CD4-positive, alpha-beta T cell treated with Interleukin-21 for 1 hour (primary cell): ENCODE data around the gene BCAS4.
"Not testable (repeated sequence)": the region's sequence is repeated elsewhere in the genome, so short reads cannot be mapped to it uniquely, and the experiment has no call there.

Source experiments
- DNase-seq: peaks from one replicate; pipeline ENCODE4 v3.0.0-alpha.2; 2020

The BCAS4 gene

DNA sequence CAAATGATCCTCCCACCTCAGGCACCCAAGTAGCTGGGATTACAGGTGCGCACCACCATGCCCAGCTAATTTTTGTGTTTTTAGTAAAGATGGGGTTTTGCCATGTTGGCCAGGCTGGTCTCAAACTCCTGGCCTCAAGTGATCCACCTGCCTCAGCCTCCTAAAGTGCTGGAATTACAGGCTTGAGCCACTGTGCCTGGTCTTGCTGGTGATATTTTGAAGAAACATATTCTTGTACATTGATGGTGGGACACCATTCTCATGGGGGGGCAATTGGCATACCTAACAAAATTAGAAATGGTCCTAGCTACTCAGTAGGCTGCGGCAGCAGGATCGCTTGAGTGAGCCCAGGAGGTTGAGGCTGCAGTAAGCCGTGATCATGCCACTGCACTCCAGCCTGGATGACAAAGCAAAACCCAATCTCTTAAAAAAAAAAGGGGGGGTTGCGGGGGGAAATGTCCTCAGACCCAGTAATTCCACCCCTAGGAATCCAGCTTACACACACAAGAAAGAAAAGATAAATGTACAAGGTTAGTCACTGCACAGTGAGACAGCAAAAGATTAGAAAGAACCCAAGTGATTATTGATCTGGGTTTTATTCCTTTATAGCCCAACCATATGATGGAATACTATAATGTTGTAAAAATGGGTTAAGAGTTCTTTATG is 87.0 kb downstream of the BCAS4 start:
- DNase-seq: not testable (repeated sequence)

DNA sequence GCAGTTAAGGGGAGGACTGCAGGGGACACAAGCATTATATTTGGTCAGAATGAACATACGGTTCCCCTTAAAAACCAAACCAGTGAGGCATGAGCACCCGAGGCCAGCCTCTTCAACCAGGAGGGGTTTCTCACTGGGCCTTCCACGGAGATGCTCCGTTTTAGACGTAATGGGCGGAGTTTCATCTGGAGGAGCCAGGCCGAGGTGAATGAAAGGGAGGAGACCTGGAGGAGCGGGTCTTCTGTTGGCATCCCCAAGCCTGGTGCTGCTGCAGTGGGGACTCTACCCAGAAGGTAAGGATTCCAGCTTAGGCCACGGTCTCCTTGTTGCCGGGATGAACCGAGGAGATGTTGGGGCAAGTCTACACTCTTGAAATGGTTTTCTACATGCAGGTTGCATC is 89.0 kb downstream of the BCAS4 start:
- no peak for DNase-seq

DNA sequence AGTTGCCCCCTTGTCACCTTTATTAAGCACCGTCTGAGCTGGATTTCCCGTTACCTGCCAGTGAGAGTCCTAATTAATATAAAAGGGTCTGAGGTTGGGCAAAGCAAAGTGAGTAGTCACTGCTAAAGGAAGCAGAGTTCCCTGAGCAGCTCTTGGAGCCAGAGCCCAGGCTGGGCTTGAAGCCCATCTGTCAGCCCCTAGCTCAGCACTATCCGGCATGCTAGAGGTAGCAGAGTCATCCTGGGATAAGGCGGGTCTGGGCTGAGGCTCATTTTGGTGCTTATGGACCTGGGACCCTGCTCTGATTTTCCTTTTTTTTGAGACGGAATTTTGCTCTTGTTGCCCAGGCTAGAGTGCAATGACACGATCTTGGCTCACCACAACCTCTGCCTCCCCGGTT is 90.2 kb downstream of the BCAS4 start:
- no peak for DNase-seq

DNA sequence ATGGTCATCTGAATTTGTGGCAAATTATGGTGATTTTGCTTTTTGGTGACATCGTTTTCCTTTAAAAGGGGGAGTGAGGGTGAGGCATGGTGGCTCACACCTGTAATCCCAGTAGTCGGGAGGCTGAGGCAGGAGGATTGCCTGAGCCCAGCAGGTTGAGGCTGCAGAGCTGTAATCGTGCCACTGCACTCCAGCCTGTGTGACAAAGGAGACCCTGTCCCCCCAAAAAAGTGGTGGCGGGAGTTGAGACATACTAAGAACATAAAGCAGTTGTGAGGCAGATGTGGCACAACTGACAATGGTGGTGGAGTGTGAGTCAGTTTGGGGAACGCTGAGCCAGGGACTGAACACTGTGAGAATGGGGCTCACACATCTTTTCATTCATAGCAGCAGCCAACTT is 90.9 kb downstream of the BCAS4 start:
- DNase-seq: no peak

DNA sequence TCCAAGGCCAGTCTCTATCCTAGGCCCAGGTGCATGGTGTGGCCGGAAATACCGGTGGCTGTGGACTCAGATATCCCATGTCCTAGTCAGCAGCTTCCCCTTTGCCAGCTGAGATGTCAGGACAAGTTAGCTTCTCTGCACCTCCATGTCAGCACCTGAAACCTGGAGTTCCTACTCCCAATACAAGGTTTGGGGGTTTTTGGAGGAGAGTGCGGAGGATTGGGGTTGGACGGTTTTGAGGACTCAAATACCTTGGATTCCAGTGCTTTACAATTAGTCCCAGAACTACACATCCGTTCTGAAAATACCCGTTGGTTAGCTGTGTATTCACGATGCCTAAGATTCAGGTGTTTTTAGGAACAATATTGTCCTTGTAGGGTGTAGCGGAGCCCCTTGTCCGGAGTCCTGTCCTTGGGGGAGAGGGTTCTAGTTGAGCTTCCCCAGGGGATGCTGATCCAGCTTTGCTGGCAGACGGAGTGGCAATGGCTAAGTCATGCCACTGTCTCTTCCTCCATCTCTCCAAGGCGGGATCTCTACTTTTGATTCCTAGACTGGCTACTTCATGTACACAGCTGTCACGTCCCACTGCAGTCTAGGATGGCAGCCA is 91.4 kb downstream of the BCAS4 start:
- no peak for DNase-seq

DNA sequence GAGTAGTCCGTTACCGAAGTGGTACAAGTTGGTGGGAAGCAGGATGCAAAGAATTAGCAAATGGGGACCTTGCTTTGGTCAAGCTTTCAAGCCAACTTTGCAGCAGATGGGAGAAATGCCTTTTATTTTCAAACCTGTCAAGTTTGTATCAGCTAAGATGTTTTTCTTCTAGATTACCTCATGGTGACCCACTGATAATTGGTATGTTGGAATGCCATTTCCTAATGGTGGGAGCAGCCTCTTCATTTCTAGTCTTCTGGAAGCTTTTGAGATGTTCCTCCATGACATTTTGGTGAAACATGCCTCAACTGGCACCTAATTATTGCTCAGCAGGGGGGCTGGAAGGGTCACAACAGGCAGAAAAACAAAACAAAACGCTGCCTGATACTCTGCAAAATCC is 92.7 kb downstream of the BCAS4 start:
- no peak for DNase-seq

DNA sequence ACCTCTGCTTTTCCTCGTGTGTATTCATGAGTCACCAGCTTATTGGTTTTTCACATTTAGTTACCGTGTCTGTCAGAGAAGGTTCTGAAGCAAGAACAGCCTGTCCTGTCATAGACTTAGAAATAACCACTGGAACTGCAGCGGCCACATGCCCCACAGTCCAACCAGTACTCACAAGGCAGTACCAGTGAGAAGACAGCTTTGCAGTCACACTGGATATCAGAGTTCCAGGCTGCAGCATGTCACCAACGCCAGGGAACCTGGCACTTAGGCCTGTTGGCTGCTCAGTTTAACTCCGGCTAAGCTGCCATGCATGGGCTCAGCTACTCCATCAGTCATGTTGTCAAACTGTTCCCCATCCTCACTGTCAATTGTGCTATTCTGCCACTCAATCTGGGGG is 96.3 kb downstream of the BCAS4 start:
- no peak for DNase-seq

DNA sequence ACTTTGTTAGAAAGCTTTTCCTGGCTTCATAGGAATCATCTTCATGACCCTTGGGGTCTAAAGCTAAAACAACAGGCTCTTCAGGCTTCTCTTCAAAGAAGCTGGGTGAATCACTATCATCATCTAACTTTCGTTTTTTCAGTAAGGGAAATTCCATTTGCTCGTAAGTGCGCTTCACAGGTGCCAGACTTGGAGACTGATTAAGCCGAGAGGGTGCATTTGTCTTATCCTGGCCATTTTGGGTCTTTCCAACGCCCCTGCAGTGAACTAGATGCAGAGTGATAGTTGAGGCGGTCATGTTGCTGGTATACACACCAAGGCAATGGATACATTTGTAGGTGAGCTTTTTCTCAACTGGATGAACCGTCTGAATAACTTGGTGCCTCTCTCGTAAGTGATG is 97.5 kb downstream of the BCAS4 start:
- no peak for DNase-seq

DNA sequence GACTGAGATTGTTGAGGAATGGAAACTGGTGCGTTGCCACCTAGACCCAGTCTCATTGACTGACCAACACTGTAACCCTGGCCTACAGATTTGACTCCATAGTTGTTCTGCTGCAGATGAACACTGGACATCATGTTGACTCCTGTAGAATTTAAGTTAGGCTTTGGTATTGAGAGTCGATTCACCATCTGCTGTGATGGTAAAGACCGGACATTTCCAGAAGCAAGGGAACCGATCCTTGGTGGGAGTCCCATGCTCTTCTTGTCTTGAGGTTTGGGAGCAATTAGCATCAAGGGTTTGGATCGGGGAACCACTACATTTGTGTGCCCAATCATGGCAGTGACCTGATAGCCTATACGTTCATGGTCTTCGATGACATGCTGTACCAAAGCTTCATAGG is 98.8 kb downstream of the BCAS4 start:
- DNase-seq: no peak

DNA sequence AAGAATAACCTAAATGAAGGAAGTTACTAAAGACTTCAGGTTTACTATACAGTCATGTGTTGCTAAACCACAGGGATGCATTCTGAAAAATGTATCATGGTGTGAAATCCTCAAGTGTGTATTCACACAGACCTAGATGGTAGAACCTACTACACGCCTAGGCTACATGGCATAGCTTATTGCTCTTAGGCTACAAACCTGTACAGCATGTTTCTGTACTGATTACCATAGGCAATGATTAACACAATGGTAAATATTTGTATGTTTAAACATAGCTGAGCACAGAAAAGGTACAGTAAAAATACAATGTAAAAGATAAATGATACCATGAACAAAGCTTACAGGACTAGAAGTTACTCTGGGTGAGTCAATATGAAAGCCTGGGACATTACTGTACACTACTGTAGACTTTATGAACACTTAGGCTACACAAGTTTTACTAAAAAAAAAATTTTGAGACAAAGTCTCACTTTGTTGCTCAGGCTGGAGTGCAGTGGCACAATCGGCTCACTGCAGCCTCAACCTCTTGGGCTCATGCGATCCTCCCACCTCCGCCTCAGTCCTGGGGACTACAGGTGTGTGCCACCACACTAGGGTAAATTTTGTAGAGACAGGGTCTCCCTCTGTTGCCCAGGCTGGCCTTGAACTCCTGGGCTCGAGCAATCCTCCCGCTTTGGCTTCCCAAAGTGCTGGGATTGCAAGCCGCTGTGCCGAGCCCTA is 100.4 kb downstream of the BCAS4 start:
- DNase-seq: no peak

DNA sequence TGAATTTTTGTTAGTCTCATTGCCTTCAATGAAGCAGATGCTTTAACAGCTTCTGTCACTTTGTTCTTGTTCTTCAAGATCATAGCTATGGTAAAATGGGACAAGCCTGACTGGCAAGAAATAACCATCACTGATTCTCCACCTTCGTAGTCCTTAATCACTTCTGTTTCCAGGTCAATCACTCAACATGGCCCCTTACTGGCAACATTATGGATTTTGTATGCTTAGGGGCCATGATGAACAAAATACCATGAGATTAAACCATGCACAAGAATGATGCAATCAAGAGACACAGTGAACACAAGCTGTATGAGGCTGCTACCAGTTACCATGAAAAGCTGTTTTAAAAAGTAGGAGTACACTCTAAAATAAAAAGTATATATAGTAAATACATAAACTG is 103.6 kb downstream of the BCAS4 start:
- DNase-seq: no peak

DNA sequence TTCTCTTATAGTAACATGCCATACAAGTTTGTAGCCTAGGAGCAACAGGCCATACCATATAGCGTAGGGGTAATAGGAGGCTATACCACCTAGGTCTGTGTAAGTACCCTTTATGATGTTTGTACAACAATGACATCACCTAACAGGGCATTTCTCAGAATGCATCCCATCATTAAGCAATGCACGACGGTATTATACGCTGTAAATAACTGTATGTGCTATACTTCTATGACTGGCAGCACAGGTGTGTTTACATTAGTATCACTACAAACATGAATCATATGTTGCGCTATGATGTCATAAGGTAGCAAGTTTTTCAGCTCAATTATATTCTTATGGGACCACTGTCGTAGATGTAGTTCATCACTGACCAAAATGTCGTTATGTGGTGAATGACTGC is 105.4 kb downstream of the BCAS4 start:
- DNase-seq: no peak

DNA sequence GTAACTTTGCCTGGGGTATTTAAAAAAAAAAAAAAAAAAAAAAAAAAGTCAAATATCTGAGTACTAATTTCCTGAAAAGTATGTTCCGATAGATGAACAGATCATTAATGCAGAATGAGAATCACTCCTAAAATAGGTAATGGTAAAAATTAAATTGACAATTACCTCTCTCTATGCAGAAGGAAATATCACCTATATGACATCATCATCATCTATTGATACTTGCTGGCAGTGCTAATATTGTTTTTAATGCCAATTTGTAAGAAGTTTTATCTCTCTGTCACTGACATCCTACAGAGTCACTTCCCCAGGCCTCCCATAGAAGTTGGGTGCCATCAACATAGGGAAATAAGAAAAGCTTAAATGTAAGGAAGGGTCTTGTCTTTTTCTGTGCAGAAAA is 106.4 kb downstream of the BCAS4 start:
- no peak for DNase-seq

DNA sequence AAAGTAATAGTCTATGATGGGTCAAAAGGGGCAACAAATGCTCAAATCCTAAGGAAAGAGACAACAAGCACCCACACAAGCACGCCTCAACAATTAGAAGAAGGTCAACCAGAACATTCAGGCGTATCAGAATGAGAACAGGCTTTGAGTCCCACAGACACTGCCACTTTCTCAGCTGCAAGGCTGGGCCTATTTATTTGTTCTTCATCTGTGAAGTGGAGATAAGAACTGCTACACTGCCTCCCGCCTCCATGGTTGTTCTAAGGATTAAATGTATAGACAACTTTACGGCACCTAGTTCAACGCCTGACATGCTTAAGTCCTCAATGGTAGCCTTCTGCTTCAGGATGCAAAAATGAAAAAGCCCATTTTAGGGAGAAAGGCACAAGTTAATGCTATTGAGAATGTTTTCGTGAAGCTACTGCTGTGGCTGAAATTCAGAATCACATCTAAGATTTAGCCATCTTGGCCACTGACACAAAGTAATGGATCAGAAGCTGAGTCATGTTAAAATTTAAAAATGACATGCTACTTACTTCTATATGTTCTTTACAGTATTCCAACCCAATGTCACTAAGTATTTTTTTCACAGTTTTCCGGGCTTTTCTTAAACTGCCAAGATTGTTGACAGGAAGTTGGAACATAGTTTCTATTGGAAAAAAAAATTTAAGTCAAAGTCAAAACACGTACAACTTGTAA is 108.6 kb downstream of the BCAS4 start:
- DNase-seq: no peak

DNA sequence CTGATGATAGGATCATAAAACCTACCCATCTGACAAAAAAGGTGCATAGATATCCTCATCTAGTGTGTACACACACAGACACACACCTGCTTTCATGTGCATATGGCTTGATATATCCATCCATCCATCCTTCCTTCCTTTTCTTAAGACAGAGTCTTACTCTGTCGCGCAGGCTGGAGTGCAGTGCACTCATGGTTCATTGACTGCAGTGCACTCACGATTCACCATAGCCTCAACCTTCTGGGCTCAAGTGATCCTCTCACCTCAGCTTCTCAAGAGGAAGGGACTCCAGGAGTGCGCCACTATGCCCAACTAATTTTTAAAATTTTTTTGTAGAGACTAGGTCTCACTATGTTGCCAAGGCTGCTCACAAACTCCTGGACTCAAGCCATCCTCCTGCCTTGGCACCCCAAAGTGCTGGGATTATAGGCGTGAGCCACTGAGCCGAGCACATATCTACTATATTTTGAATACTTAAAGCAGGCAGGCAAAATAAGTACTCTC is 109.3 kb downstream of the BCAS4 start:
- DNase-seq: no peak

DNA sequence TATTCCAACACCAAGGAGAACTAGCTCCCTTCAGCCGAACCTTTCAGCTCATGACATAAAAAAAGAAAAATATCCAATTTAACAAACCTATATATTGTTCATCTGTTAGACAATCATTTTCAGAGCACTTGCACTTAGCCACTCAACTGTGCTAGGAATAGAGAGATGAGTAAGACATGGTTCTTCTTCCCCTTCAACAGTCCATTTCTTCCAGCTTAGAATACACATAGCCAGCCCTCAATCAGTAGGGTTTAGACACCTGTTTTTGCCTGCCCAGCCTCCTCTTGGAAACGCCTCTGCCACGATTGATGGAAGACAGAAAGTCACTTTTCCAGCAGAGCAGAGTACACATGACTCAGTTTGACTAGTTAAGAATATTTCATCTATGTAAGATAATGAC is 114.6 kb downstream of the BCAS4 start:
- DNase-seq: no peak

DNA sequence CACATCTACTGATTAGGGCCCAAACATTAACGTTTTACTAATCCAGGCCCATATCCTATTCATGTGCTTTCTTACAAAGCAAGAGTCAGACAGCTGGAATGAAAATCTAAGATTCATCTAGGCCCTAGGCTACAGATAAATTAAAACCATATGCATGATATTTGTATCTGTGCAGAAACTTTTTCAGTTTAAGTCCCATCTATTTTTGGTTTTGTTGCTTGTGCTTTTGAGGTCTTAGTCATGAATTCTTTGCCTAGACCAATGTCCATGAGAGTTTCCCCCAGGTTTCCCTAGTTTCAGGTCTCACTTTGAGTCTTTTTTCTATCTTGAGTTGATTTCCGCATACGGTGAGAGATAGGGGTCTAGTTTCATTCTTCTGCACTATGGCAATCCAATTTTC is 116.2 kb downstream of the BCAS4 start:
- DNase-seq: no peak

DNA sequence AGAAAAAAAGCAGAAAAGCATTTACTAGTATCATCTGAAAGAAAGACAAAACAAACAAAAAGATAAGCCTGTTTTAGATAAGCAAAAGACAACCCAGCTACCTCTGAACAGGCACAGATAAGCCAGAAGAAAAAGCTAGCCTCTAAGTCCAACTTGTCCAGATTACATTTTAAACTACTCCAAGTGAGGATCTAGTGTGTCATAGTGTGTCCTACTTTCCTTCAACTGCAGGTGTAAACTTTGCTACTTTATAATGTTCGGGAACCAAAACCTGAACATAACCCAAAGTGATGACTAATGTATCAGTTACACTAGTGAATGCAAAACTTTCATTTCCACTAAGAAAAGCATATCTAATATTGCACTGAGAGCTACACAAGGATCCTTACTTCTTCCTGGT is 116.9 kb downstream of the BCAS4 start:
- no peak for DNase-seq

DNA sequence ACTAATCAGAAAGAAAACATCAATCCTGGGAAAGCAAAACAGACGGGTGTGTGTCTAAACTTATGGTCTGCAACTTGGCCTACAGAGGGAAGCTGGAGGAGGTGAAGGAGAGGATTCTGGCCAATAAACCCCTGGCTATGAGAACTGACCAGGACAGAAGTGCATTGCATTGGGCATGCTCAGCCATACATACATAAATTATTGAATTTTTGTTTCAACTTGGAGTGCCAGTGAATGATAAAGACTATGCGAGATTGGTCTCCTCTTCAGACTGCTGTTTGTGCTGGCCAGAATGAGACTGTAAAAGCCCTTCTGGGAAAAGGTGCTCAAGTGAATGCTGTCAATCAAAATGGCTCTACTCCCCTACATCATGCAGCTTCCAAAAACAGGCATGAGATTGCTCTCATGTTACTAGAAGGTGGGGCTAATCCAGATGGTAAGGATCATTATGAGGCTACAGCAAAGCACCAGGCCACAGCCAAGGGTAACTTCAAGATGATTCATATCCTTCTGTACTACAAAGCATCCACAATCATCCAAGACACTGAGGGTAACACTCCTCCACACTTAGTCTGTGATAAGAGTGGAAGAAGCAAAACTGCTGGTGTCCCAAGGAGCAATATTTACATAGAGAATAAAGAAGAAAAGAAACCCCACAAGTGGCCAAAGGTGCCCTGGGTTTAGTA is 119.0 kb downstream of the BCAS4 start:
- DNase-seq: no peak

DNA sequence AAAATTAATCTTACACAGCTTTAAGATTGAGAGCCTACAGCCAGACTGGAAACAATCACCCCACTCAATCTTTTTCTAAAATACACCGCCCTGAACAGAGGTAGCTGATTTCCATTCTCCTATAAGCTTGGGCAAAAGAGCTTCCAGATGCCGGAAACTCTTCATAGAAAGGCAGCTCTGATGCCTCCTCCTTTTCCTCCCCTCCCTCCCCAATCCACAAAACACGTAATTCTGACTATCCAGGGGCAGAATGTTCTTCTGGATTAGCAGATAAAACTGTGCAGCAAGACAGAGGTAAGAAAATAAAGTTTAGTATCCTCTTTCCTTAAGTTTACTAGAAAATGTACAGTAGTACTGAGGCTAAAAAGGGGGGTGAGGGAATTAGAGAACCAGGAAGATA is 120.6 kb downstream of the BCAS4 start:
- DNase-seq: no peak

DNA sequence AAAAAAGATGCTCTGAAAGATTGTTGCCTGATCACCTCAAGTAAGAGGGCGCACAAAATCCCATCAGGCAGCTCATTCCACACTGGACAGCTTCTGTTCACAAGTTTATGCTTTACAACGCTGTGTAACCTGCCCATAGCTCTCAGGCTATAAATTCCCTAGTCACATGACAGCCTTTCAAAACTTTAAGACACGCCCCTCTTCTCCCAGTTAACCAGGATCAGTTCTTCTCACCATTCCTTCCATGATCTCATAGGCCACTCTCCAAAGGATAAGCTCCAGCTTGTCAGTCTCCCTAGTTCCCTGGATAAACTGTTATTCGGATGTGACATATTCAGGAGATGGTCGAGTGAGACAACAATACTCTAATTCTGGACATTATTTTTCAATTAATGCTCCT is 121.4 kb downstream of the BCAS4 start:
- DNase-seq: no peak

DNA sequence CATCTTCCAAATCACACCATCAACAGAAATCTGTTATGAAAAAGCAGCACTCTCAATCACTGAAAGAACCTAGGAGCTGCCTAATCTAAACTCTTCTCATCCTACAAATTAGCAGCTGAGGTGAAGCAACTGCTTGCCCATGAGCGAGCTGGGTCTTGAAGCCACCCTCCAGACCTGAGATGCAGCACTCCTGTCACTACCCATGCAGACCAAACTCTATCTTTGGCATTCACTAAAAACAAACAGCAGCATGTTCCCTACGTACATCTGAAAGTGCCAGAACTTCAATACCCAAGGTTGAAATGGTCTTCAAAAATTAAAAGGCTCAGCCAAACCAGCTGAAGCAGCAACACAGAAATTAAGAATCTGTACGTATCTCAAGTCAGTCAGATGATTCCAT is 122.1 kb downstream of the BCAS4 start:
- no peak for DNase-seq

DNA sequence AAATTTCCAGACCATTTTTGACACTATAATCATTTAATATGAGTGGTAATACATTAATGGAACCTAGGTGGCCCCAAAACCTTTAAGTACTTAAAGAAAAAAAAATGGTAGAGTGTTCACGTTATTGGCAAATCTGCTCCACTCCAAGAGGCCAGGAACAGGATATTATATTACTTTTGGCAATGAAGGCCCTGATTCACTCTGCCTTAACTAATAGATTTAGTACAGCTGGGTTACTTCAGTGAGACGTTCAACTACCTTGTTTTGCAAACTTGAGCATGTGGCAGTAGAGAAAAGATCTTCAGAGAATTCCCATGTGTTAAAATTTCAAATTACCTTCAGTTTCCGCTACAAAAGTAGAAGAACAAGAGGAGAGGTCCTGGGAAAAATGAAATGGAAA is 123.5 kb downstream of the BCAS4 start:
- DNase-seq: no peak
